SK-N-SH treated with all-trans-retinoic acid at 6 μM for 48 hours (cell line): ENCODE data around the gene DCXR.

ENCODE experiments used
- CSDC2 ChIP-seq: fragments of 250-450 bp; sonication (Bioruptor Pico); IDR thresholded peaks from 2 replicates; pipeline ENCODE4 v1.5.0; 2020; ENCODE audit warnings: mild to moderate bottlenecking, moderate library complexity
- OSR1 ChIP-seq: fragments of 250-450 bp; sonication (Bioruptor Pico); IDR thresholded peaks from 2 replicates; pipeline ENCODE4 v1.8.0; 2022; ENCODE audit warnings: moderate library complexity, mild to moderate bottlenecking, inconsistent platforms
- PATZ1 ChIP-seq: fragments of 250-450 bp; sonication (Bioruptor Pico); IDR thresholded peaks from 2 replicates; pipeline ENCODE4 v1.8.0; 2020; ENCODE audit warnings: mild to moderate bottlenecking, moderate library complexity, borderline replicate concordance
- ZFP3 ChIP-seq: fragments of 250-450 bp; sonication (Bioruptor Pico); IDR thresholded peaks from 2 replicates; pipeline ENCODE4 v1.5.0; 2020; ENCODE audit warnings: mild to moderate bottlenecking, moderate library complexity
- ZFP30 ChIP-seq: fragments of 450-650 bp; formaldehyde crosslinking; IDR thresholded peaks from 2 replicates; pipeline ENCODE4 v1.5.0; 2022; ENCODE audit warnings: mild to moderate bottlenecking, moderate library complexity
- ZNF565 ChIP-seq: fragments of 450-650 bp; formaldehyde crosslinking; conservative IDR thresholded peaks from 2 replicates; pipeline ENCODE4 v1.5.0; 2020; ENCODE audit warnings: low read depth, mild to moderate bottlenecking, moderate library complexity
- ZNF8 ChIP-seq: fragments of 450-650 bp; formaldehyde crosslinking; IDR thresholded peaks from 2 replicates; pipeline ENCODE4 v1.5.0; 2020; ENCODE audit warnings: mild to moderate bottlenecking, moderate library complexity
- TF ChIP-seq, protein P1 (sequence below): fragments of 250-450 bp; sonication (Bioruptor Pico); IDR thresholded peaks from 2 replicates; pipeline ENCODE4 v1.5.1; 2021; ENCODE audit warnings: mild to moderate bottlenecking, moderate library complexity
- TF ChIP-seq, protein P2 (sequence below): fragments of 250-450 bp; sonication (Bioruptor Pico); IDR thresholded peaks from 2 replicates; pipeline ENCODE4 v1.5.1; 2020; ENCODE audit warnings: low read depth, mild to moderate bottlenecking, moderate library complexity

- TF ChIP-seq OSR1 (CRISPR knock-in tag) (no peak), ZFP30 (CRISPR knock-in tag) (no peak), ZFP3 (CRISPR knock-in tag) (no peak), PATZ1 (CRISPR knock-in tag) (no peak), ZNF565 (CRISPR knock-in tag) (no peak), CSDC2 (no peak), ZNF8 (no peak)
- TF ChIP-seq, protein P1, sequence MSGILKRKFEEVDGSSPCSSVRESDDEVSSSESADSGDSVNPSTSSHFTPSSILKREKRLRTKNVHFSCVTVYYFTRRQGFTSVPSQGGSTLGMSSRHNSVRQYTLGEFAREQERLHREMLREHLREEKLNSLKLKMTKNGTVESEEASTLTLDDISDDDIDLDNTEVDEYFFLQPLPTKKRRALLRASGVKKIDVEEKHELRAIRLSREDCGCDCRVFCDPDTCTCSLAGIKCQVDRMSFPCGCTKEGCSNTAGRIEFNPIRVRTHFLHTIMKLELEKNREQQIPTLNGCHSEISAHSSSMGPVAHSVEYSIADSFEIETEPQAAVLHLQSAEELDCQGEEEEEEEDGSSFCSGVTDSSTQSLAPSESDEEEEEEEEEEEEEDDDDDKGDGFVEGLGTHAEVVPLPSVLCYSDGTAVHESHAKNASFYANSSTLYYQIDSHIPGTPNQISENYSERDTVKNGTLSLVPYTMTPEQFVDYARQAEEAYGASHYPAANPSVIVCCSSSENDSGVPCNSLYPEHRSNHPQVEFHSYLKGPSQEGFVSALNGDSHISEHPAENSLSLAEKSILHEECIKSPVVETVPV (CRISPR knock-in tag) = no peak
- TF ChIP-seq, protein P2, sequence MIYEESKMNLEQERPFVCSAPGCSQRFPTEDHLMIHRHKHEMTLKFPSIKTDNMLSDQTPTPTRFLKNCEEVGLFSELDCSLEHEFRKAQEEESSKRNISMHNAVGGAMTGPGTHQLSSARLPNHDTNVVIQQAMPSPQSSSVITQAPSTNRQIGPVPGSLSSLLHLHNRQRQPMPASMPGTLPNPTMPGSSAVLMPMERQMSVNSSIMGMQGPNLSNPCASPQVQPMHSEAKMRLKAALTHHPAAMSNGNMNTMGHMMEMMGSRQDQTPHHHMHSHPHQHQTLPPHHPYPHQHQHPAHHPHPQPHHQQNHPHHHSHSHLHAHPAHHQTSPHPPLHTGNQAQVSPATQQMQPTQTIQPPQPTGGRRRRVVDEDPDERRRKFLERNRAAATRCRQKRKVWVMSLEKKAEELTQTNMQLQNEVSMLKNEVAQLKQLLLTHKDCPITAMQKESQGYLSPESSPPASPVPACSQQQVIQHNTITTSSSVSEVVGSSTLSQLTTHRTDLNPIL (CRISPR knock-in tag) = no peak
Observed at GRCh38 chr17:82008258-82008940, 29.1 kb downstream of the DCXR start.
